Measurements from ENCODE around the gene DIAPH1.

- no peak for TF ChIP-seq POLR2A (IDR thresholded peaks at IDR 0.05)
- TF ChIP-seq, protein P1, sequence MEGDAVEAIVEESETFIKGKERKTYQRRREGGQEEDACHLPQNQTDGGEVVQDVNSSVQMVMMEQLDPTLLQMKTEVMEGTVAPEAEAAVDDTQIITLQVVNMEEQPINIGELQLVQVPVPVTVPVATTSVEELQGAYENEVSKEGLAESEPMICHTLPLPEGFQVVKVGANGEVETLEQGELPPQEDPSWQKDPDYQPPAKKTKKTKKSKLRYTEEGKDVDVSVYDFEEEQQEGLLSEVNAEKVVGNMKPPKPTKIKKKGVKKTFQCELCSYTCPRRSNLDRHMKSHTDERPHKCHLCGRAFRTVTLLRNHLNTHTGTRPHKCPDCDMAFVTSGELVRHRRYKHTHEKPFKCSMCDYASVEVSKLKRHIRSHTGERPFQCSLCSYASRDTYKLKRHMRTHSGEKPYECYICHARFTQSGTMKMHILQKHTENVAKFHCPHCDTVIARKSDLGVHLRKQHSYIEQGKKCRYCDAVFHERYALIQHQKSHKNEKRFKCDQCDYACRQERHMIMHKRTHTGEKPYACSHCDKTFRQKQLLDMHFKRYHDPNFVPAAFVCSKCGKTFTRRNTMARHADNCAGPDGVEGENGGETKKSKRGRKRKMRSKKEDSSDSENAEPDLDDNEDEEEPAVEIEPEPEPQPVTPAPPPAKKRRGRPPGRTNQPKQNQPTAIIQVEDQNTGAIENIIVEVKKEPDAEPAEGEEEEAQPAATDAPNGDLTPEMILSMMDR (IDR thresholded peaks at IDR 0.05): no peak
Observed at GRCh38 chr5:141649972-141650371, 31.2 kb upstream of the DIAPH1 start.

All from prostate gland (tissue), 2 donors.